Fibroblast of the aortic adventitia (primary cell): ENCODE measurements around the gene TCERG1L. TPM values are rescaled to one million over a fixed set of nuclear protein-coding genes. Genes with fewer than 3 reads are reported as not detected.

ENCODE experiments used
- DNase-seq: peaks from one replicate; pipeline ENCODE4 v3.0.0-alpha.2; 2010; ENCODE audit warnings: low read depth
- H3K4me3 ChIP-seq: 2 replicates; pipeline ENCODE4 v1.5.1; 2011; ENCODE audit warnings: low read depth, mild to moderate bottlenecking, control low read depth, low read length, moderate library complexity
- total RNA-seq: library from RNA; depleted of rRNA; stranded (reverse); fragments of >200 nt; gene quantifications from 2 replicates; pipeline ENCODE4 v1.2.3, GENCODE V29; 2012; ENCODE audit warnings: low replicate concordance
- TF ChIP-seq, protein P1 (sequence below): IDR thresholded peaks from 2 replicates; pipeline ENCODE4 v1.5.1; 2011; ENCODE audit warnings: mild to moderate bottlenecking, low read length, control low read depth, inconsistent platforms; ENCODE audit not compliant: insufficient read depth

TCERG1L gene
- total RNA-seq, 1 donor, result not detected

GRCh38 chr10:131252567-131253276 lies 58.8 kb downstream of the TCERG1L start:
- TF ChIP-seq, protein P1, sequence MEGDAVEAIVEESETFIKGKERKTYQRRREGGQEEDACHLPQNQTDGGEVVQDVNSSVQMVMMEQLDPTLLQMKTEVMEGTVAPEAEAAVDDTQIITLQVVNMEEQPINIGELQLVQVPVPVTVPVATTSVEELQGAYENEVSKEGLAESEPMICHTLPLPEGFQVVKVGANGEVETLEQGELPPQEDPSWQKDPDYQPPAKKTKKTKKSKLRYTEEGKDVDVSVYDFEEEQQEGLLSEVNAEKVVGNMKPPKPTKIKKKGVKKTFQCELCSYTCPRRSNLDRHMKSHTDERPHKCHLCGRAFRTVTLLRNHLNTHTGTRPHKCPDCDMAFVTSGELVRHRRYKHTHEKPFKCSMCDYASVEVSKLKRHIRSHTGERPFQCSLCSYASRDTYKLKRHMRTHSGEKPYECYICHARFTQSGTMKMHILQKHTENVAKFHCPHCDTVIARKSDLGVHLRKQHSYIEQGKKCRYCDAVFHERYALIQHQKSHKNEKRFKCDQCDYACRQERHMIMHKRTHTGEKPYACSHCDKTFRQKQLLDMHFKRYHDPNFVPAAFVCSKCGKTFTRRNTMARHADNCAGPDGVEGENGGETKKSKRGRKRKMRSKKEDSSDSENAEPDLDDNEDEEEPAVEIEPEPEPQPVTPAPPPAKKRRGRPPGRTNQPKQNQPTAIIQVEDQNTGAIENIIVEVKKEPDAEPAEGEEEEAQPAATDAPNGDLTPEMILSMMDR, result no peak
- no peak overlapping the region for H3K4me3 ChIP-seq
- DNase-seq, result no peak

DNA sequence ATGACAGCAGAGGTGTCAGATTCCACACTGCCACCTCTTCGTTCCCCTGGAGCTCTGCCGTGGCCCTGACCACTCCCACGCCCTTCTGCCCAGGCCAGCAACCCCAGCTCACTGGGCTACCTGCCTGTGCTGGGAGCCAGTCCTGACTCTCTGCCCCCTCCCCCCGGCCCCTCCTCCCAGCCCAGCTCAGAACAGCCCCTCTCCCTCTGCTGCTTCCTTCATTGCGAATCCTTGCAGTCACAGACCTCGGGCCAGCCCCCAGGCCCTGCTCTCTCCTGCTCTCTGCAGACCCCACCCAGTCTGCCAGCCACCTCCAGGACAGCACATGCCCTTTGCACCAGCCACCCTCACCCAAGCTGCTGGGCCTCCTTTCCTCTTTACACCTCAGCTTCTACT lies 60.4 kb downstream of the TCERG1L start:
- DNase-seq, result no peak
- TF ChIP-seq, protein P1, result no peak
- H3K4me3 ChIP-seq, result no peak overlapping the region

GRCh38 chr10:131250454-131251145 lies 60.9 kb downstream of the TCERG1L start:
- TF ChIP-seq, protein P1, result no peak
- DNase-seq, result no peak
- no peak overlapping the region for H3K4me3 ChIP-seq

- TF ChIP-seq, protein P1, result no peak
- H3K4me3 ChIP-seq, result no peak overlapping the region
- no peak for DNase-seq
Measured at GRCh38 chr10:131249955-131250344, 61.6 kb downstream of the TCERG1L start.

DNA sequence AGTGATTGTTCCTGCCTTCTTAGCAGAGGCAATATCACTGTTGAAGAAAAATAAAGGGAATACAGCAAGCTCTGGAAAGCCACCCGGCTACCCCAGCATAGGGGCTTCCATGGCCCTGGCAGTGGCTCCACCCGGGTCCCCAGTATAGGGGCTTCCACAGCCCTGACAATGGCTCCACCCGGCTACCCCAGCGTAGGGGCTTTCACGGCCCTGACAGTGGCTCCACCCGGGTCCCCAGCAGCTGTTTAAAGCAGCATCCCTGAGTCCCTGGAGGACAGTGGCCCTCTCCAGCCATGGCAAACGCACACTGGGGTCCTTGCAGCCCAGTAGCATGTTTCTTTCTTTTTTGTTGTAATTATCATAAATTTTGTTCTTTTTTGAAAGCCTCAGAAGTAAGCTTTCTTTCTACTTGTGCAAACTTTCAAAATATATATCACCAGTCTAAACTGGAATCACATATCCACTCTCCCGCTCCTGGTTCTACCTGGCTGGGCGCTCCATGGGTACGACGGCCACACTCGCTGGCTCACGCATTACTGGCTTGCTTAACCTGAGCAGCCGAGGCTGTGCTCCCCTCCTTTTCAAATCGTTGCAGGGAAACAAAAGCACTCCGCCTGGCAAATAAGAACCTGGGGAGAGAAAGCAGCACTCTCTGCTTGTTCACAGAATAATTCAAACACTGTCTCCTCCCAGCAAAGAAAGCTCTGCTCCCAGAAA lies 62.1 kb downstream of the TCERG1L start:
- H3K4me3 ChIP-seq, result no peak overlapping the region
- no peak for DNase-seq
- TF ChIP-seq, protein P1, result no peak

- no peak overlapping the region for H3K4me3 ChIP-seq
- TF ChIP-seq, protein P1, result no peak
- DNase-seq, result no peak
Measured at GRCh38 chr10:131248376-131249165, 63.0 kb downstream of the TCERG1L start.
